Erythroblast (primary cell): ENCODE measurements around the gene RASSF1.

Source experiments
- GATA1 ChIP-seq: IDR thresholded peaks from 2 replicates; pipeline ENCODE4 v1.6.1; 2011; ENCODE audit warnings: low read depth, mild to moderate bottlenecking, control low read depth, low read length, moderate library complexity
- POLR2A ChIP-seq: IDR thresholded peaks from 2 replicates; pipeline ENCODE4 v1.6.1; 2011; ENCODE audit warnings: mild to moderate bottlenecking, low read length

- no peak for TF ChIP-seq POLR2A
- TF ChIP-seq GATA1, result no peak
Measured at GRCh38 chr3:50319181-50319893, 21.3 kb downstream of the RASSF1 start.
